Measurements from ENCODE around the gene SIGLEC12.
"Not testable (repeated sequence)": the region's sequence is repeated elsewhere in the genome, so short reads cannot be mapped to it uniquely, and the experiment has no call there.

SIGLEC12 gene

DNA sequence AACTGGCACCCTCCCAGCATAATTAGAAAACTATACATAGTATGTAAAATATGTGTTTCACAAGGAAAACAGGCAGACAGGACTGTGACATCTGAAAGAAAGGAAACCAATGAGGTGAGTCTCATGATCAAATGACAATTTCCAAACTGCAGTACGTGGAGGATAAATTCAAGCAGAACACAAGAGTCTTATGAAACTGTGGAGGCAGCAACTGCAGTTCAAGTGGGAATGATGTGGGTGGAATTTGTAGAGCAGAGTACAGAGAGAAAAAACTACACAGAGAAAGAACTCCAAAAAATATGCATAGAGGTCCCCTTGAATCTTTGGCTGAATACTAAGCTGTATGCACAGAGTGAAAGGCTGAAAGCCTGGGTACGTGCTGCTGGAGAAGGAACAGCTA lies 20.2 kb upstream of the SIGLEC12 start:
- DNase-seq, result no peak

DNA sequence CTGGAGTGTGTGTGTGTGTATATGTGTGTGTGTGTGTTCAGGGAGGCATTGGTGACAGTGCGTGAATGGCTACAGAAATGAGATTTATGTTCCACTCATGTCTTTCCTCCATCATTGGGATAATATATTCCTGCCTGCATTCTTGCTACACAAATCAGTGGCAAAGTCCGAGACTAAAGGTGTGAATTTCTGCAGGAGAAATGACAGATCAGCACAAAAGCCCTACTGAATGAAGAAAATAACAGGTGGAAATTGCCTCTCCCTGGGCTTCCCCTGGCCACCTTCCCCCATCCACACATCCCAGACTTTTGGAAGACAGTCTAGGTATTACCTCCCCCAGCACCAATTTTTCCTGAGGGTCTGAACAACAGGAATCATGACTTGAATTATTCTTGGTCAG lies 19.8 kb upstream of the SIGLEC12 start:
- no peak for DNase-seq

- DNase-seq, result no peak
Observed at GRCh38 chr19:51520728-51521127, 19.1 kb upstream of the SIGLEC12 start.

GRCh38 chr19:51514866-51515481 lies 13.4 kb upstream of the SIGLEC12 start:
- DNase-seq, result no peak

DNA sequence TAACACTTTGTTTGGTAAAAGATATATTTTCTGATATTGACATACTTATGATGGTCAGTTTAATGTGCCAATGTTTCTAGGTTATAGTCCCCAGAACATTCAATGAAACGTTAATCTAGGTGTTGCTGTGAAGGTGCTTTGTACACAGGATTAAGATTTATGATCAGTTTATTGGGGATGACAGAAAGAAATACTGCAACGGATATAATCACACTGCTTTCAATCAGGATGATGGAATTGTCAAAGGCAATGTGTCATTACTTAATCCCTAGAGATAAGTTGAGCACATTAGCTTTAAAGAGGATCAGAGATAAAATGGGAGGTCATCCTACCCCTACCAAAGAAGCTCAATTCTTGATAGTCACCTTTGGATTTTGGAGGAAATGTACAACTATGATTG lies 12.4 kb upstream of the SIGLEC12 start:
- no peak for DNase-seq

DNA sequence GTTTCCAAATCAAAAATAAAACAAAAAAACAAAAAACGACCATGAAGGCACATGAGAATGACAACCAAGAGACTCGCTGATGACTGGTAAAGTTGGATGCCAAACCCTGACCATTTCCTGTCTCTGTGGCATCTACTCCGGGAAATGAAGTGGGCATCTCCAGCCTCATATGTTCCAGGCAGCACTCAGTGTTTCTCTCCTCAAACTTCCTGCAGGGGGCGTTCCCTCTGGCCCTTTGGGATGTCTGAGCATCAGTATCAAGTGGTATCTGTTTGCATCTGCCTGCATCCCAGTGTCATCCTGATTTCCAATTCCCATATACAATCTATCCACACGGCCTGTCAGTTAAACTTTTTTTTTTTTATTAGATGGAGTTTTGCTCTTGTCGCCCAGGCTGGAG lies 9.8 kb upstream of the SIGLEC12 start:
- DNase-seq, result peak; percentile 19 to 42

GRCh38 chr19:51509823-51510660 lies 8.4 kb upstream of the SIGLEC12 start:
- DNase-seq, result no peak

- DNase-seq, result no peak
Observed at GRCh38 chr19:51508059-51508733, 6.6 kb upstream of the SIGLEC12 start.

DNA sequence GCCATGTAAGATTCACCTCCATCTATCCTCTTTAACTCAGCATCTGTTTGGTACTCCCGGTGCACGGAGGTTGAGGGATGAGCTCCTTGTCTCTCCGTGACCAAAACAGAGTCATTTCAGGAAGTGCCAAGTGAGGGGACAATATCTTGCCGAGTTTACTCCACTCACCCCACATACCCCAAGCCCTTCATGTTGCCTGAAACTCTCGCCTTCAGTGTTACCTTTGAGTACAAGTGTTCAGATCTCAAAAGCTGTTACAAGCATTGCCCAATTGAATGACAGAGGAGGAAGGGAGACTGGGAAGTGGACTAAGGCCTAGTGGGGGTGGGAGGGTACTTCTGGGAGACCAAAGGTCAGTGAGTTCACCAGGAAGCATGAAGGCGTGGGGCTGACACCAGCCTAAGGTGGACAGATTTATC lies 6.0 kb upstream of the SIGLEC12 start:
- DNase-seq, result no peak

DNA sequence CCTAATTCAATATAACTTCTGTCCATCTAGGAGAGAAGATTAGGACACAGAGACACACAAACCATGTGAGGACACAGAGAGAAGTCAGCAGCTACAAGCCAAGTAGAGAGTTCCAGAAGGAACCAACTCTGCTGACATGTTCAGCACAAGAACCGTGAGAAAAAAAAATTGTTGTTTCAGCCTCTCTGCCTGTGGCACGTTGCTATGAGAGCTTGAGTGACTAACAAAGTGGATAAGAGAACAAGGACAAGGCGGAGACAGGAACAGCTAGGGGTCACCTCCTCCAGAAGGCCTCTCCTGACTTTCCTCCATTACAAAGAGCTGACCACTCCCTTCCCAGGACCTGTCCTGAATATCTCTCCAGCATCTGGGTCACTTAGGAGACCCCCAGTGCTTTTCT lies 5.6 kb upstream of the SIGLEC12 start:
- DNase-seq, result no peak

DNA sequence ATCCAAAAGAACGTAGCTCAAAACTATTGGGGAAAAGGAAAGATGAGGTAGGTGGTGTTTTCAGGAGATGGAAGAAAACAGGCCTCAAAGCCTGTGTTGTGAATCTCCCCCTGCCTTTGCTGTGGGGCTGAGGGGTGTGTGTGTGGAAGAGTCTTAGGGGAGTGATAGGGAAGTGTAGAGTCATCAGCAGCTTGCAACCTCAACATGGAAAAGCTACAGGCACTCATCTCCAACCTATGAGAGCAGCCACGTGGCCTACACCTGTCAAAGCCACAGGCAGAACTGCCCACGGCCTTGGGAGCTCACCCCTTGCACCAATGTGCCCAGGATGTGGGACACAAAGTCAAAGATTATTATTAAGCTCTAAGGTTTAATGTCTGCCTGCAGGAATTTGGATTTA lies 4.3 kb upstream of the SIGLEC12 start:
- no peak for DNase-seq

GRCh38 chr19:51503896-51504295 lies 2.3 kb upstream of the SIGLEC12 start:
- DNase-seq, result no peak

DNA sequence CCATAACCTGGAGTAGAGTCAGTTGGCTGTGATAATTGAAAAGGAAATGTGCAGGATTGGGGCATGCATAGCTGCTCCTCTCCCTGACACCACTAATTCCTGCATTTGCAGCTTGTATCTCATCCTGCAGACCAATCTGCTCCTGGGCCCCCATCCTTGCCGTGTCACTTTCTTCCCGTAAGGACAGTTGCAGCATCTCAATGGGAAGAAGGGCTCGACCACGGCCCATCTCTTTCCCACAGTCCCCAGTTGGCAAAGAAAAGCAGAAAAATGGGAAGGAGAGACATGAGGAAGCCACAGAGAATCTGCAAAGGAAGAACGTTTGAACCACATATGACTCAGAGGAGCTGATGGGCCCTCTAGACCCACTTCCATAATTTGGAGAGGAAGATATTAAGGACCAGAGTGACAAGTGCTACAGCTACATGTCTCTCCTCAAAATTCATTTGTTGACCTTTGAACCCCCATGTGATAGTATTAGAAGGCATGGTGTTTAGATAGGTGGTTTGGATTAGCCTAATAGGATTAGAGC lies 1.8 kb upstream of the SIGLEC12 start:
- DNase-seq, result no peak

GRCh38 chr19:51500931-51501330 lies 669 bp downstream of the SIGLEC12 start:
- not testable (repeated sequence) for DNase-seq

DNA sequence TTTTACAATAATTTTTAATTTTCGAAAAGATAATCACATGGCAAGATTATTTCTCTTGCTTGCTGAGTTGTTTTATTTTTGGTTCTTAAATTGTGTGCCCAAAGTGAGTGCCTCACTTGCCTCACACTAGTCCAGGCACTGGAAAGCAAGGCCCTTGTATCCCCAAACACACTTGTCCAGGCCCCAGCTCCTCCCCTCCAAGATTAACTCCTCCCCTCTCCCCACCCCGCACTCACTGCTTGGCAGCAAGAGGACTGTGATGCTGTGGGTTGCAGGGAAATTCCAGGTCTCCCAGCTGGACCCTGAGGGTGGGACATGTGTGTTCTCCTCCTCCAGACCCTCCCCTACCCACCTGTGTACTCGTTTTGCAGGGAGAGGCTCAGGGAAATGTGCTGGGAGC lies 3.9 kb downstream of the SIGLEC12 start:
- DNase-seq, result no peak

- DNase-seq, result no peak
Observed at GRCh38 chr19:51493776-51494175, 7.8 kb downstream of the SIGLEC12 start.

- DNase-seq, result no peak
Observed at GRCh38 chr19:51491586-51491985, 10.0 kb downstream of the SIGLEC12 start.

DNA sequence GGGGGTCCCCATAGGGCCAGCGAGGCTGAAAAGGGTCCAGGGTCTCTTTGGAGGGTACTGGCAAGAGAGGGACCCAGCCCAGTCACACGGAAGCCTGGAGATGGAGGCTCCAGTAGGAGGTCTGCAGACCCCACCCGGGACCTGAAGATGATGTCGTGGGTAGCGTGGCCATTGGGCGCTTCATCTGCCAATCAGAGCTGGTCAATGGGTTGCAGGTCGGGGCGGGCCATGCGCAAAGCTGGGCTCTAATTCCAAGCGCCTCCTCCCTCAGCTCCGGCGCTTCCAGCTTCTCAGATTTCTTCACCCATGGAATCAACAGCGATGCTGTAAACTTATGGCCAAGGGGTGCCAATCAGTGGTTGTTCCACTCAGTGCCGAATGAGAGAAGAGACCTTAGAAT lies 10.9 kb downstream of the SIGLEC12 start:
- no peak for DNase-seq

GRCh38 chr19:51489113-51489512 lies 12.5 kb downstream of the SIGLEC12 start:
- peak; percentile 18 to 35 for DNase-seq

DNA sequence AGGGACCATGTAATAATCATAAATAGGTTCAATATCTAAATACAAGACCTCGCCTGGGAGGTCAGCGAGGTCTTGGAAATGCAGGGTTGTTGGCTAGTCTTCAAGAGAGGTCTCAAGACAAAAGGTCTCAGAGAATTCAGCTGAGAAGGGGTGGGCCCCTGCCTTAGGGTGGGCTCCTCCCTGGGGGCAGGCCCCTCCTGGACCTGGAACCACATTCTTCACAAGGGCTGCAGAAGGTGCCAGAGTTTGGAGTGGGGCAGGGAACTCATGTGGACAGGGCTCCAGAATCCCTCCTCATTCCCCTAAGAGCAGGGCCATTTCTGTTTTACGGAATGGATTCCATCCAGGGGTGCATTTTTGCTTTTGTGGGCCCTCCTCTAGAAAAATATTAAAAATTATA lies 13.1 kb downstream of the SIGLEC12 start:
- no peak for DNase-seq

- no peak for DNase-seq
Observed at GRCh38 chr19:51485960-51486660, 15.5 kb downstream of the SIGLEC12 start.

- peak; percentile 41 to 53 for DNase-seq
Observed at GRCh38 chr19:51480590-51480989, 21.0 kb downstream of the SIGLEC12 start.

Measured in activated CD4-positive, alpha-beta T cell treated with anti-CD3 and anti-CD28 coated beads, Interleukin-2, amount 50 U/mL, for 48 hours (primary cell).